ENCODE data around the gene CRIP2.

DNA sequence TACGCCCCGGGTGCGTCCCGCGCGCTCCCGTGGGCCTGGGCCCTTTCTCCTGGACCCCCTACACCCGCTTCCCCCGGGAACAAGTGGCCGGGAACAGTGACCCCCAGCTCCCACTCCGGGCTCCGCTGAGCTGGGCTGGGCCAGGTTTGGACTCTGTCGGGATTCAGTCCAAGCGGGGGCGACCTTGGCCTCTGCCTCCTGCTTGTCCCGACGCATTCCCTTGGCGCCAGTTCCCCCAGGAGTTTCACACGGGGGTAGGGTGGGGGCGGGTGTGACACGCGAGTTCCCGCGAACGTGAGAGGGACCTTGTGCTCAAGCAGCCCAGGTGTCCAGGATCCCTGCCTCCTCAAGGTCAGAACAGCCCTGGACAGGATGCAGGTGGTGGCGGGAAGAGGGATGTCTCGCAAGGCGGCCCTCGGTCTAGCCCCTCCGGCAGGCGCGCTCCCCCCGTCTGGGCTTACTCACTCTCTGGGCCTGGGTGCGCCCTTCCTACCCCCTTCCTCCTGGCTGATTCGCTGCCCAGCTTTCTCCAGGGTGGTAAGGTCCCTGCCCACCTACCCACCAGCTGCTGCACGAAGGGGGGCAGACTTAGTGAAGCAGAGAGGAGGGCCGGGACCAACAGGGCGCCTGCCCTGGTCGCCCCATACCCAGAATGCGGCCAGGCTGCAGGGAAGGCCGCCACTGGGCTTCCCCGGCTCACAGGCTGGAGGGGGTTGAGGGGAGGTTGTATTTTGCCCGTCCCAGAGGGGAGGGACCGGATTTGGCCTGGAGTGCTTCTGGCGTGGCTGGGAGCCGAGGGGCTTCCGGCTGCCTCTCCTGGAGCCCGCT lies 862 bp downstream of the CRIP2 start:
- TF ChIP-seq, protein P1, sequence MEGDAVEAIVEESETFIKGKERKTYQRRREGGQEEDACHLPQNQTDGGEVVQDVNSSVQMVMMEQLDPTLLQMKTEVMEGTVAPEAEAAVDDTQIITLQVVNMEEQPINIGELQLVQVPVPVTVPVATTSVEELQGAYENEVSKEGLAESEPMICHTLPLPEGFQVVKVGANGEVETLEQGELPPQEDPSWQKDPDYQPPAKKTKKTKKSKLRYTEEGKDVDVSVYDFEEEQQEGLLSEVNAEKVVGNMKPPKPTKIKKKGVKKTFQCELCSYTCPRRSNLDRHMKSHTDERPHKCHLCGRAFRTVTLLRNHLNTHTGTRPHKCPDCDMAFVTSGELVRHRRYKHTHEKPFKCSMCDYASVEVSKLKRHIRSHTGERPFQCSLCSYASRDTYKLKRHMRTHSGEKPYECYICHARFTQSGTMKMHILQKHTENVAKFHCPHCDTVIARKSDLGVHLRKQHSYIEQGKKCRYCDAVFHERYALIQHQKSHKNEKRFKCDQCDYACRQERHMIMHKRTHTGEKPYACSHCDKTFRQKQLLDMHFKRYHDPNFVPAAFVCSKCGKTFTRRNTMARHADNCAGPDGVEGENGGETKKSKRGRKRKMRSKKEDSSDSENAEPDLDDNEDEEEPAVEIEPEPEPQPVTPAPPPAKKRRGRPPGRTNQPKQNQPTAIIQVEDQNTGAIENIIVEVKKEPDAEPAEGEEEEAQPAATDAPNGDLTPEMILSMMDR (conservative IDR thresholded peaks at IDR 0.05 in 1 of 2, IDR thresholded peaks at IDR 0.05 in 1 of 2; ENCODE audit: extremely low read depth in 1 of 2, insufficient read depth in 1 of 2, low read depth in 1 of 2, low read length in 2 of 2), result no peak
- TF ChIP-seq EZH2 (IDR thresholded peaks at IDR 0.05; ENCODE audit: borderline replicate concordance, low read length), result no peak

All from mammary epithelial cell (primary cell).